H9 (cell line): ENCODE data around the gene OR2G6. TPM values are rescaled to one million over a fixed set of nuclear protein-coding genes. Genes with fewer than 3 reads are reported as not detected.
"Not testable (repeated sequence)": the region's sequence is repeated elsewhere in the genome, so short reads cannot be mapped to it uniquely, and the experiment has no call there.

ENCODE experiments used
- DNase-seq: peaks from one replicate; pipeline ENCODE4 v3.0.0-alpha.2; 2017
- H2AFZ ChIP-seq: one replicate; pipeline ENCODE4 v1.6.1; 2013; ENCODE audit warnings: mild to moderate bottlenecking, low read length, control low read depth, moderate library complexity
- H2AK5ac ChIP-seq: 2 replicates; pipeline ENCODE4 v1.6.1; 2013; ENCODE audit warnings: low read length, control low read depth, mixed read lengths; ENCODE audit not compliant: insufficient read length
- H2BK120ac ChIP-seq: one replicate; pipeline ENCODE4 v1.6.1; 2013; ENCODE audit warnings: low read depth, mild to moderate bottlenecking, low read length, control low read depth, inconsistent platforms; ENCODE audit not compliant: poor library complexity, severe bottlenecking
- H2BK12ac ChIP-seq: 2 replicates; pipeline ENCODE4 v1.6.1; 2013; ENCODE audit warnings: low read length, control low read depth, mixed read lengths, low read depth; ENCODE audit not compliant: insufficient read length
- H2BK15ac ChIP-seq: 2 replicates; pipeline ENCODE4 v1.6.1; 2013; ENCODE audit warnings: low read depth, low read length, control low read depth
- H2BK20ac ChIP-seq: one replicate; pipeline ENCODE4 v1.6.1; 2013; ENCODE audit warnings: low read depth, mild to moderate bottlenecking, low read length, control low read depth, inconsistent platforms; ENCODE audit not compliant: poor library complexity, severe bottlenecking
- H2BK5ac ChIP-seq: 2 replicates; pipeline ENCODE4 v1.6.1; 2013; ENCODE audit warnings: low read length, control low read depth, mixed read lengths; ENCODE audit not compliant: insufficient read length
- H3K14ac ChIP-seq: 2 replicates; pipeline ENCODE4 v1.6.1; 2013; ENCODE audit warnings: low read length, control low read depth; ENCODE audit not compliant: insufficient read depth
- H3K18ac ChIP-seq: 2 replicates; pipeline ENCODE4 v1.6.1; 2013; ENCODE audit warnings: low read depth, mild to moderate bottlenecking, mixed read lengths, low read length, control low read depth; ENCODE audit not compliant: insufficient read length
- H3K23ac ChIP-seq: 2 replicates; pipeline ENCODE4 v1.6.1; 2013; ENCODE audit warnings: low read length, control low read depth, mixed read lengths, low read depth; ENCODE audit not compliant: insufficient read length
- H3K23me2 ChIP-seq: 2 replicates; pipeline ENCODE4 v1.6.1; 2013; ENCODE audit warnings: low read depth, mild to moderate bottlenecking, mixed read lengths, low read length, control low read depth; ENCODE audit not compliant: insufficient read length, poor library complexity, severe bottlenecking
- H3K27ac ChIP-seq: 2 replicates; pipeline ENCODE4 v1.5.1; 2013; ENCODE audit warnings: low read length, control low read depth, mixed read lengths, low read depth; ENCODE audit not compliant: insufficient read length
- H3K27me3 ChIP-seq: 2 replicates; pipeline ENCODE4 v1.6.1; 2013; ENCODE audit warnings: low read length, control low read depth, inconsistent platforms; ENCODE audit not compliant: insufficient read depth
- H3K4ac ChIP-seq: 2 replicates; pipeline ENCODE4 v1.6.1; 2013; ENCODE audit warnings: low read depth, mild to moderate bottlenecking, control low read depth, inconsistent platforms, low read length, moderate library complexity
- H3K4me1 ChIP-seq: 2 replicates; pipeline ENCODE4 v1.6.1; 2013; ENCODE audit warnings: low read length, control low read depth, inconsistent platforms; ENCODE audit not compliant: insufficient read depth
- H3K4me2 ChIP-seq: 2 replicates; pipeline ENCODE4 v1.6.1; 2013; ENCODE audit warnings: low read length, control low read depth, mixed read lengths; ENCODE audit not compliant: insufficient read length, insufficient read depth
- H3K56ac ChIP-seq: 2 replicates; pipeline ENCODE4 v1.6.1; 2013; ENCODE audit warnings: low read depth, mild to moderate bottlenecking, mixed read lengths, low read length, control low read depth; ENCODE audit not compliant: insufficient read length
- H3K79me1 ChIP-seq: 2 replicates; pipeline ENCODE4 v1.6.1; 2013; ENCODE audit warnings: low read depth, mild to moderate bottlenecking, moderate library complexity, low read length, control low read depth, inconsistent platforms; ENCODE audit not compliant: insufficient read depth, poor library complexity, severe bottlenecking
- H3K79me2 ChIP-seq: 2 replicates; pipeline ENCODE4 v1.6.1; 2013; ENCODE audit warnings: low read length, control low read depth, inconsistent platforms; ENCODE audit not compliant: insufficient read depth
- H3K9ac ChIP-seq: 2 replicates; pipeline ENCODE4 v1.6.1; 2013; ENCODE audit warnings: low read length, control low read depth, mixed read lengths; ENCODE audit not compliant: insufficient read length; ENCODE audit errors: extremely low read depth
- H3K9me3 ChIP-seq: one replicate; pipeline ENCODE4 v1.6.1; 2013; ENCODE audit warnings: low read depth, low read length, inconsistent platforms; ENCODE audit not compliant: control insufficient read depth
- H3T11ph ChIP-seq: one replicate; pipeline ENCODE4 v1.6.1; 2013; ENCODE audit warnings: mild to moderate bottlenecking, low read length, control low read depth, inconsistent platforms
- H4K20me1 ChIP-seq: one replicate; pipeline ENCODE4 v1.6.1; 2013; ENCODE audit not compliant: control insufficient read depth, insufficient read length, insufficient read depth
- H4K5ac ChIP-seq: 2 replicates; pipeline ENCODE4 v1.6.1; 2013; ENCODE audit warnings: low read depth, mild to moderate bottlenecking, mixed read lengths, low read length, control low read depth; ENCODE audit not compliant: insufficient read length
- H4K8ac ChIP-seq: replicated peaks from 2 replicates; pipeline ENCODE4 v1.6.1; 2013; ENCODE audit warnings: low read length, control low read depth, mixed read lengths, low read depth; ENCODE audit not compliant: insufficient read length
- H4K91ac ChIP-seq: 2 replicates; pipeline ENCODE4 v1.6.1; 2013; ENCODE audit warnings: low read depth, mild to moderate bottlenecking, moderate library complexity, mixed read lengths, low read length, control low read depth; ENCODE audit not compliant: insufficient read length
- H3K27ac Mint-ChIP-seq, 3 experiments: 2 replicates in 2 of 3; 3 replicates in 1 of 3; pipeline ENCODE4 v1.8.0; 2020 to 2021; ENCODE audit warnings: mixed read lengths in 3 of 3, mild to moderate bottlenecking in 1 of 3, moderate library complexity in 1 of 3
- H3K27me3 Mint-ChIP-seq: 2 replicates; pipeline ENCODE4 v1.8.0; 2021; ENCODE audit warnings: low read depth, mild to moderate bottlenecking, moderate library complexity, mixed read lengths
- H3K36me3 Mint-ChIP-seq, 3 experiments: 2 replicates in 2 of 3; 3 replicates in 1 of 3; pipeline ENCODE4 v1.8.0; 2020 to 2021; ENCODE audit warnings: low read depth in 3 of 3, mixed read lengths in 3 of 3; ENCODE audit not compliant: insufficient read depth in 1 of 3
- H3K4me1 Mint-ChIP-seq, 2 experiments: 2 replicates each; pipeline ENCODE4 v1.8.0; 2020; ENCODE audit warnings: mixed read lengths in 2 of 2
- H3K4me3 Mint-ChIP-seq, 2 experiments: 2 replicates in 1 of 2; 3 replicates in 1 of 2; pipeline ENCODE4 v1.8.0; 2020 to 2021; ENCODE audit warnings: mild to moderate bottlenecking in 2 of 2, mixed read lengths in 2 of 2, moderate library complexity in 1 of 2
- H3K9me3 Mint-ChIP-seq, 2 experiments: 2 replicates in 1 of 2; 3 replicates in 1 of 2; pipeline ENCODE4 v1.8.0; 2020; ENCODE audit warnings: mild to moderate bottlenecking in 2 of 2, mixed read lengths in 2 of 2, moderate library complexity in 1 of 2
- WGBS: extraction: QIAGEN DNeasy Blood & Tissue Kit; methylation state at CpG from one replicate; pipeline ENCODE4 v1.1.7; 2013; ENCODE audit warnings: missing lambda C conversion rate, low lambda C conversion rate, mixed read lengths; ENCODE audit not compliant: insufficient read length; ENCODE audit errors: extremely low coverage; 5-methylcytosine and 5-hydroxymethylcytosine counted together
- long read RNA-seq: library from polyadenylated mRNA; unstranded; transcript quantifications from one replicate; pipeline ENCODE4 v2.0.0, GENCODE V29; 2020
- total RNA-seq: library from RNA; stranded (reverse); gene quantifications from 2 replicates; pipeline ENCODE4 v1.2.1, GENCODE V29; 2021

OR2G6 gene
- total RNA-seq: not detected in 2 replicates
- long read RNA-seq: 0 reads

DNA sequence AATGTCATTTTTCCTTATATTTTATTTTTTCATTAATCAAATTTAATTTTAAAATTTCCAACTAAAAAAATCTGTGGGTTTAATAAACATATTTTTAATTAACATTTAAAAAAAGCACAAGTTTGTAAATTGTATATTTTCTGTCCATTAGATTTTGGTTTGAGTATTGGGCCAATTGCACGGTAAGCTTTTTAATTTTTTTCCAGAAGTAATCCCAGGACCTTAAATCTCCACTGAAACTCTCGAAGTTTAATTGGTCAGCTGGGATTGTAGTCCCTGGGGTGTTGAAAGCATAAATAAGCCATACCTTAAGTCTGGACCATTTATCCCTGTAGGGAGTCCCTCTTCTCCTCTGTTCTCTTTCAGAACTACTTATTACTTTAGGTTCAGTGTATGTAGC lies at the start of gene OR2G6:
Gene OR2G6 (plus strand): TSS at position 301 of the 400 bp plus-strand sequence. CDS start 13,574 bp downstream, outside the sequence.
- not testable (repeated sequence) for H3K23me2 ChIP-seq, H3K14ac ChIP-seq, H3K4me1 Mint-ChIP-seq, H3K79me1 ChIP-seq, H4K20me1 ChIP-seq, H4K5ac ChIP-seq, H3K36me3 Mint-ChIP-seq, H2BK15ac ChIP-seq, H4K8ac ChIP-seq, H2BK20ac ChIP-seq, H3K79me2 ChIP-seq, H3K4me3 Mint-ChIP-seq, H3K9ac ChIP-seq, H2BK12ac ChIP-seq, H2BK120ac ChIP-seq, H3K4me1 ChIP-seq, H4K91ac ChIP-seq, H3K4ac ChIP-seq, H3K27ac Mint-ChIP-seq, H2BK5ac ChIP-seq, H3K9me3 ChIP-seq, H3K27me3 ChIP-seq, H3T11ph ChIP-seq, H3K56ac ChIP-seq, H3K27me3 Mint-ChIP-seq, H3K18ac ChIP-seq, H3K9me3 Mint-ChIP-seq, H2AK5ac ChIP-seq, H3K23ac ChIP-seq, H3K27ac ChIP-seq, DNase-seq, H3K4me2 ChIP-seq, H2AFZ ChIP-seq
- WGBS: no CpG with 5 or more reads among the region's 2 CpGs

DNA sequence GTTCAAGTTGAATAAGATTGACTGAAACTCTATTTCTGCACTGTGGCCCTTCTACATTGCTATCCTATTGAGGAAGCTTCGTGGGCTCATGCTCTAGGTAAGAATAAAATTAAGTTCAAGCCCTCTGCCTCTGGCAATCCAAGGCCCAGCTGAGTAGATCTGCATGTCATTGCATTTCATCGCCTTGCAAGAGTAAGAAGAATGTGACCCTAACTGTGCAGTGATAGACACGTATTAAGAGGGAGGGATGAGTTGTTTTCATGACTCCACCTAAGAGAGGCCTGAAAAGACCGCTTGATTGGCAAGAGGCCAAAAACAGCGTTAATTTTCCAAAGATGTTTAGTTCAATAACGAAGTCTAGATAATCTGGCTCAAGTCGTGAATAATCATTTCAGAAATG lies 48.8 kb upstream of the OR2G6 start:
- not testable (repeated sequence) for H3T11ph ChIP-seq, H4K8ac ChIP-seq, H3K23ac ChIP-seq, H4K20me1 ChIP-seq, H3K4me2 ChIP-seq, H3K18ac ChIP-seq, H3K4me1 ChIP-seq, H4K5ac ChIP-seq, H2BK20ac ChIP-seq, H3K23me2 ChIP-seq, H3K27me3 Mint-ChIP-seq, H2BK12ac ChIP-seq, H3K9ac ChIP-seq, H2BK120ac ChIP-seq, H3K14ac ChIP-seq, H4K91ac ChIP-seq, H3K27ac ChIP-seq, H3K27me3 ChIP-seq, H3K79me2 ChIP-seq, H3K27ac Mint-ChIP-seq, H2AFZ ChIP-seq, DNase-seq, H3K4me1 Mint-ChIP-seq, H3K56ac ChIP-seq, H3K4ac ChIP-seq, H3K79me1 ChIP-seq, H2AK5ac ChIP-seq, H2BK15ac ChIP-seq, H3K4me3 Mint-ChIP-seq, H2BK5ac ChIP-seq
- peaks cover 14% of the 10 kb centered on the region for H3K9me3 ChIP-seq
- Mint-ChIP-seq H3K36me3 (peaks cover 0 to 14% (median 2%) of the 10 kb centered on the region in 3 experiments; a peak in 3 of 7 replicates), H3K9me3 (peaks cover 53 to 57% of the 10 kb centered on the region in 2 experiments)
- no CpG with 5 or more reads among the region's 7 CpGs for WGBS
